IPS DF 4.7 (cell line): ENCODE data around the gene GRIA4.
"Not testable (repeated sequence)": the region's sequence is repeated elsewhere in the genome, so short reads cannot be mapped to it uniquely, and the experiment has no call there.

Experiments used
- DNase-seq: peaks from one replicate; pipeline ENCODE4 v3.0.0-alpha.2; 2013; ENCODE audit warnings: low spot score; ENCODE audit errors: extremely low read depth

Gene GRIA4

GRCh38 chr11:105718641-105719040, 108.8 kb downstream of the GRIA4 start:
- no peak for DNase-seq

- no peak for DNase-seq
Observed at GRCh38 chr11:105719073-105719822, 109.4 kb downstream of the GRIA4 start.

- no peak for DNase-seq
Observed at GRCh38 chr11:105720096-105720495, 110.2 kb downstream of the GRIA4 start.

GRCh38 chr11:105723269-105723668, 113.4 kb downstream of the GRIA4 start:
- no peak for DNase-seq

GRCh38 chr11:105732611-105733010, 122.7 kb downstream of the GRIA4 start:
- DNase-seq: no peak

- DNase-seq: no peak
Observed at GRCh38 chr11:105734426-105734825, 124.6 kb downstream of the GRIA4 start.

GRCh38 chr11:105738251-105738650, 128.4 kb downstream of the GRIA4 start:
- DNase-seq: no peak

- no peak for DNase-seq
Observed at GRCh38 chr11:105738986-105739795, 129.3 kb downstream of the GRIA4 start.

GRCh38 chr11:105740164-105740903, 130.5 kb downstream of the GRIA4 start:
- no peak for DNase-seq

- DNase-seq: no peak
Observed at GRCh38 chr11:105741488-105742020, 131.7 kb downstream of the GRIA4 start.

- no peak for DNase-seq
Observed at GRCh38 chr11:105754260-105754659, 144.4 kb downstream of the GRIA4 start.

- DNase-seq: no peak
Observed at GRCh38 chr11:105754716-105755115, 144.8 kb downstream of the GRIA4 start.

GRCh38 chr11:105757107-105757506, 147.2 kb downstream of the GRIA4 start:
- DNase-seq: no peak

- DNase-seq: no peak
Observed at GRCh38 chr11:105763594-105763993, 153.7 kb downstream of the GRIA4 start.

GRCh38 chr11:105767931-105768330, 158.1 kb downstream of the GRIA4 start:
- DNase-seq: no peak

GRCh38 chr11:105769627-105770026, 159.8 kb downstream of the GRIA4 start:
- no peak for DNase-seq

- not testable (repeated sequence) for DNase-seq
Observed at GRCh38 chr11:105773452-105773851, 163.6 kb downstream of the GRIA4 start.

- no peak for DNase-seq
Observed at GRCh38 chr11:105774899-105775298, 165.0 kb downstream of the GRIA4 start.

GRCh38 chr11:105780781-105781525, 171.1 kb downstream of the GRIA4 start:
- DNase-seq: no peak

- DNase-seq: no peak
Observed at GRCh38 chr11:105781807-105782206, 171.9 kb downstream of the GRIA4 start.

GRCh38 chr11:105783216-105783615, 173.3 kb downstream of the GRIA4 start:
- no peak for DNase-seq
